Osteocyte (in vitro differentiated cells): Measurements from ENCODE around the gene SLC2A4. TPM values are rescaled to one million over a fixed set of nuclear protein-coding genes. Genes with fewer than 3 reads are reported as not detected.

ENCODE experiments used
- DNase-seq: peaks from one replicate; pipeline ENCODE4 v3.0.0; 2021; ENCODE audit warnings: mixed read lengths; ENCODE audit not compliant: unreplicated experiment; ENCODE audit errors: extremely low spot score
- H3K27ac Mint-ChIP-seq: one replicate; pipeline ENCODE4 v1.8.0; 2021; ENCODE audit warnings: mild to moderate bottlenecking, mixed read lengths; ENCODE audit not compliant: unreplicated experiment
- H3K27me3 Mint-ChIP-seq: one replicate; pipeline ENCODE4 v1.8.0; 2021; ENCODE audit warnings: mixed read lengths; ENCODE audit not compliant: unreplicated experiment
- H3K36me3 Mint-ChIP-seq: one replicate; pipeline ENCODE4 v1.8.0; 2021; ENCODE audit warnings: mixed read lengths; ENCODE audit not compliant: unreplicated experiment
- H3K4me1 Mint-ChIP-seq: one replicate; pipeline ENCODE4 v1.8.0; 2021; ENCODE audit warnings: mixed read lengths; ENCODE audit not compliant: unreplicated experiment
- H3K4me3 Mint-ChIP-seq: one replicate; pipeline ENCODE4 v1.8.0; 2021; ENCODE audit warnings: mild to moderate bottlenecking, moderate library complexity, mixed read lengths; ENCODE audit not compliant: unreplicated experiment
- H3K9me3 Mint-ChIP-seq: one replicate; pipeline ENCODE4 v1.8.0; 2021; ENCODE audit warnings: mixed read lengths; ENCODE audit not compliant: unreplicated experiment
- CTCF ChIP-seq: fragments of 200-600 bp; sonication (generic); IDR thresholded peaks from 2 replicates; pipeline ENCODE4 v1.5.0; 2021; ENCODE audit warnings: antibody characterized with exemption, mild to moderate bottlenecking, moderate library complexity
- total RNA-seq: library from RNA; stranded (reverse); gene quantifications from 2 replicates; pipeline ENCODE4 v1.2.1, GENCODE V29; 2021

Gene SLC2A4
- total RNA-seq, 1 donor from 2014 or later: 0.59 TPM

- Mint-ChIP-seq H3K4me1 (peaks cover 34% of the 10 kb centered on the region), H3K27ac (peak within 1 kb of the TSS; percentile 100), H3K4me3 (peak within 1 kb of the TSS; percentile 97), H3K9me3 (no peaks in the 10 kb centered on the region), H3K27me3 (no peaks in the 10 kb centered on the region), H3K36me3 (peaks cover 17% of the 10 kb centered on the region)
- peak; percentile 97 for DNase-seq
- TF ChIP-seq CTCF: no peak
Measured at GRCh38 chr17:7252176-7253043, 29.1 kb upstream of the SLC2A4 start, which contains the start of gene ELP5. TSS of gene ELP5 (plus strand) at chr17:7252215. CDS start at chr17:7252551, 336 bp downstream.

- peaks cover 17% of the 10 kb centered on the region for H3K36me3 Mint-ChIP-seq
- no peaks in the 10 kb centered on the region for H3K27me3 Mint-ChIP-seq
- H3K27ac Mint-ChIP-seq: peak overlapping the region; percentile 100
- peaks cover 34% of the 10 kb centered on the region for H3K4me1 Mint-ChIP-seq
- DNase-seq: no peak
- peak overlapping the region; percentile 97 for H3K4me3 Mint-ChIP-seq
- H3K9me3 Mint-ChIP-seq: no peaks in the 10 kb centered on the region
- no peak for TF ChIP-seq CTCF
Measured at GRCh38 chr17:7253082-7253481, 28.4 kb upstream of the SLC2A4 start.

- Mint-ChIP-seq H3K4me3 (no peak overlapping the region), H3K27ac (no peak overlapping the region), H3K9me3 (no peaks in the 10 kb centered on the region), H3K27me3 (no peaks in the 10 kb centered on the region), H3K4me1 (peaks cover 24% of the 10 kb centered on the region), H3K36me3 (peaks cover 21% of the 10 kb centered on the region)
- DNase-seq: no peak
- no peak for TF ChIP-seq CTCF
Measured at GRCh38 chr17:7254511-7254910, 27.0 kb upstream of the SLC2A4 start.

- Mint-ChIP-seq H3K4me1 (peaks cover 19% of the 10 kb centered on the region), H3K27me3 (peaks cover 3% of the 10 kb centered on the region), H3K9me3 (no peaks in the 10 kb centered on the region), H3K36me3 (peaks cover 21% of the 10 kb centered on the region), H3K4me3 (no peak overlapping the region), H3K27ac (no peak overlapping the region)
- no peak for TF ChIP-seq CTCF
- DNase-seq: no peak
Measured at GRCh38 chr17:7256766-7257456, 24.6 kb upstream of the SLC2A4 start.
